ELR (cell line): Measurements from ENCODE around the gene RFXAP.
"Not testable (repeated sequence)": the region's sequence is repeated elsewhere in the genome, so short reads cannot be mapped to it uniquely, and the experiment has no call there.

Experiments used
- DNase-seq: peaks from one replicate; pipeline ENCODE4 v3.0.0-alpha.2; 2015; ENCODE audit warnings: low read depth

Gene RFXAP, protein sequence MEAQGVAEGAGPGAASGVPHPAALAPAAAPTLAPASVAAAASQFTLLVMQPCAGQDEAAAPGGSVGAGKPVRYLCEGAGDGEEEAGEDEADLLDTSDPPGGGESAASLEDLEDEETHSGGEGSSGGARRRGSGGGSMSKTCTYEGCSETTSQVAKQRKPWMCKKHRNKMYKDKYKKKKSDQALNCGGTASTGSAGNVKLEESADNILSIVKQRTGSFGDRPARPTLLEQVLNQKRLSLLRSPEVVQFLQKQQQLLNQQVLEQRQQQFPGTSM

GRCh38 chr13:36818804-36819738, at the start of gene RFXAP:
Gene RFXAP, plus strand, starts transcription at chr13:36819222. Its CDS starts 136 bp downstream, at chr13:36819358.
- peak; percentile 88 for DNase-seq

DNA sequence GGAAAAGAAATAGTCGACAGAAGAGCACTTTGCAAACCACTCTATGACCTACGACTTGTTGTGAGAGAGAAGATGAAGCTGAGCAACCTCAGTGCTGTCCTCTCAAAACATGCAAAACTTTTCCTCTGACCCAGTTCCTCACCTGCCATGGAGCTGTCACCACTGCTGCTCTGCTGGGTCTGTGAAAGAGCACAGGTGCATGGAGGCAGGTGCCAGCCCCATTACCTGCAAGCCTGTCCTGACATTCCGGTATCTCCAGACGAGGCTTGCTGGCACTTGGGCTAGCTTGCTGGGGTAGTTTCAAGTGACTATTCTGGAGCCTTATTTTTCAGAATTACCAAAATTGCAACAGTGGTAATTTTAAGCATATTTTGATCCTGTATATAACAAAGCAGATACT, 49.5 kb upstream of the RFXAP start:
- no peak for DNase-seq

GRCh38 chr13:36770741-36771140, 48.3 kb upstream of the RFXAP start:
- DNase-seq = no peak

- DNase-seq = no peak
Measured at GRCh38 chr13:36772853-36773252, 46.2 kb upstream of the RFXAP start.

GRCh38 chr13:36774931-36775330, 44.1 kb upstream of the RFXAP start:
- DNase-seq = no peak

GRCh38 chr13:36776175-36776574, 42.8 kb upstream of the RFXAP start:
- no peak for DNase-seq

- DNase-seq = peak; percentile 19
Measured at GRCh38 chr13:36778083-36778671, 40.8 kb upstream of the RFXAP start.

GRCh38 chr13:36783890-36784289, 35.1 kb upstream of the RFXAP start:
- DNase-seq = no peak

- not testable (repeated sequence) for DNase-seq
Measured at GRCh38 chr13:36786175-36786574, 32.8 kb upstream of the RFXAP start.

- DNase-seq = no peak
Measured at GRCh38 chr13:36787181-36787580, 31.8 kb upstream of the RFXAP start.

- DNase-seq = peak; percentile 36
Measured at GRCh38 chr13:36788276-36788675, 30.7 kb upstream of the RFXAP start.

DNA sequence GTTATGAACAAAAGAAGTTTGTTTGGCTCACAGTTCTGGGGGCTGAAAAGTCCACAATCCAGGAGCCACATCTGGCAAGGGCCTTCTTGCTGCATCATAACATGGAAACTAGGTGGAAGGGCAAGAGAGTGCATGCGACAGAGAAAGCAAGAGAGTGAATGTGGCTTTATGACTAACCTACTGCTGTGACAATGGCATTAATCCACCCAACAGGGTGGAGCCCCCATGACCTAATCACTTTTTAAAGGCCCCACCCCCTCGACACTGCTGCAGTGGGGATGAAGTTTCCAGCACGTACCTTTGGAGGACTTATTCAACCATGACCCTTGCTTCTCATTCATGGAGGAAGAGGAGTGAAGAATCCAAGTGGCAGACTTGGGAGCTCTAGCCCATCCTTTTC, 30.0 kb upstream of the RFXAP start:
- no peak for DNase-seq

GRCh38 chr13:36789730-36790129, 29.3 kb upstream of the RFXAP start:
- no peak for DNase-seq

GRCh38 chr13:36794706-36795105, 24.3 kb upstream of the RFXAP start:
- DNase-seq = no peak

GRCh38 chr13:36795463-36795862, 23.6 kb upstream of the RFXAP start:
- no peak for DNase-seq

- DNase-seq = no peak
Measured at GRCh38 chr13:36796052-36796451, 23.0 kb upstream of the RFXAP start.

DNA sequence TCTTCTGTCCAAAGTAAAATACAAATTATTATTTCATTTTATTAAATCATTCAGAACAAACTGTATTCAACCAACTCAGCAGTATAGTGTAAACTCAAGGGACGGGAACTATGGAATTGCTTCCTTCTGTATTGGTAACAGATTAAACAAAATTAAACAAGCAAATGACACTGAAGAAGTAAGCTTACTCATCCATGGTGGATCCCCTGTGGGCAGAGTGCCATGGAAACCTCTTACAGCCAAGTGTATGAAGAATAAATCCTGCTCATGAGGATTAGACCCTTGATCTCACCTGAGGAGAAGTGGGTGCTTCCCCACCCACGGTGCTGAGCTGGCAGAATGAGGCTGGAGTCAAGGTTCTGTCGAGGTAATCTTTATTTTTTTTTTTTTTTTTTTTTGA, 18.0 kb upstream of the RFXAP start:
- no peak for DNase-seq

DNA sequence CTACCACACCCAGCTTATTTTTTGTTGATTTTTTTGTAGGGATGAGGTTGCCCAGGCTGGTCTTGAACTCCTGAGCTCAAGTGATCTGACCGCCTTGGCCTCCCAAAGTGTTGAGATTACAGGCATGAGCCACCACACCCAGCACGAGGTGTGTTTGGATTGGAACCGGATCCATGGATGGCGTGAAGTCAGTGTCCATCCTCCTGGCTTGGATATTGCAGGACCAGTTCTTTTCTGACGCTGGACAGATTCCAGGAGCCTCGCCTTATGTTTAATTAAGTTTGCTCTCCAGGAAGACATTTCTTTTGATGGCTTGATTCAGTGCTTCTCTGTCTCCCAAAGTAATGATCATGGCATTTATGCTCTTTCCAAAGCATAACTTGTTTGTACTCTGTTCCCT, 14.4 kb upstream of the RFXAP start:
- DNase-seq = no peak

- DNase-seq = no peak
Measured at GRCh38 chr13:36806102-36806501, 12.9 kb upstream of the RFXAP start.

GRCh38 chr13:36807616-36808015, 11.4 kb upstream of the RFXAP start:
- DNase-seq = no peak

DNA sequence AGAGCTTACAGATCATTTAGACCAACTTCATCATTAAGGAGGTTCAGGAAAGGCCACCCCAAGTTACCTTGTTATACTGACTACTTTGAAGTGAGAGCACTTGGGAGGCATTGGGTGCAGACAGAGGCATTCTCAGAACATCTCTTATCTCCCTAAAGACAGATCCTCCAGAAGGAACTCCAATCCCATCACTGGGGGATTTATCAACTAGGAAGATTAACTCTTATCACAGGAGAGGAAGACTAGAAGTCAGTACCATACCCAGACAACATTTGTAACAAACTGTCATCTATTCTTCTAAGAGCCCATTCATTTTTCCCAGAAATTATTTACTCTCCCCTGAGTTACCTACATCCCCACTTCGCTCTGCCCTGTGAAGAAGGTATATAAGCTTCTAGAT, 5.8 kb upstream of the RFXAP start:
- DNase-seq = no peak

DNA sequence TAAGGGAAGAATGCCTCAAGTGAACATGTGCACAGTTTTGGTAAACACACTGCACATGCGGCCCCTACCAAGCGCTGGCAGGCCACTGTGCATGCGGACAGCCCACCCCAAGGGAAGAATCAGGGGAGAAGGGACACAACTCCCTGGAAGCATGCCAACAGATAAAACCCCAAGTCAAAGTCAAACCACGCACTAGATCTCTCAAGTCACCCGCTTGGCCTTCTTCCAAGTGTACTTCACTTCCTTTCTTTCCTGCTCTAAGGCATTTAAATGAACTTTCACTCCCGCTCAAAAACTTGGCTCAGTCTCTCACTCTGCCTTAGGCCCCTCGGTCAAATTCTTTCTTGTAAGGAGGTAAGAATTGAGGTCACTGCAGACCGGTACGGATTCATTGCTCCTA, 4.6 kb upstream of the RFXAP start:
- no peak for DNase-seq

DNA sequence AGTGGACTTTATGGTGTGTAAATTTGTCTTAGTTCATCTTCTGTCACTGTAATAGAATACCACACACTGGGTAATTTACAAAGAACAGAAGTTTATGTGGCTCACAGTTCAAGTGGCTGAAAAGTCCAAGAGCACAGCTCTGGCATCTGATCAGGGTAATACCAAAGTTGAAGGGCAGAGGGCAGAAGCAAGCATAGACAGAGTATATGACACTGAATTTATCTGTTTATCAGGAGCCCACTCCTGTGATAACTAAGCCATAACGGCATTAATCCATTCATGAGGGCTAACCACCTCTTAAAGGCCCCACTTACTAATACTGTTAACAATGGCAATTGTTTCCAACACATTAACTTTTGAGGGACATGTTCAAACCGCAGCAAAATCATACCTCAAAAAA, 4.0 kb upstream of the RFXAP start:
- peak; percentile 48 for DNase-seq
